GM19324 (cell line): ENCODE results near the gene MGAT5.
"Not testable (repeated sequence)": the region's sequence is repeated elsewhere in the genome, so short reads cannot be mapped to it uniquely, and the experiment has no call there.

Experiments used
- ATAC-seq: cut with Tn5 transposase; IDR thresholded peaks from one replicate; pipeline ENCODE4 v1.9.1; 2021; ENCODE audit warnings: mild to moderate bottlenecking, moderate library complexity; ENCODE audit not compliant: unreplicated experiment, low FRiP score

The MGAT5 gene

GRCh38 chr2:134457353-134457752 lies 203.5 kb downstream of the MGAT5 start:
- no peak for ATAC-seq

GRCh38 chr2:134457765-134458472 lies 204.0 kb downstream of the MGAT5 start:
- ATAC-seq: no peak

- ATAC-seq: no peak
Observed at GRCh38 chr2:134458473-134458853, 204.6 kb downstream of the MGAT5 start.

GRCh38 chr2:134458950-134459349 lies 205.1 kb downstream of the MGAT5 start:
- ATAC-seq: no peak

GRCh38 chr2:134459706-134460406 lies 206.0 kb downstream of the MGAT5 start:
- ATAC-seq: no peak

- peak; percentile 75 for ATAC-seq
Observed at GRCh38 chr2:134460583-134460998, 206.7 kb downstream of the MGAT5 start.

- ATAC-seq: no peak
Observed at GRCh38 chr2:134461511-134461910, 207.6 kb downstream of the MGAT5 start.

- ATAC-seq: no peak
Observed at GRCh38 chr2:134462275-134462674, 208.4 kb downstream of the MGAT5 start.

GRCh38 chr2:134462791-134463698 lies 209.2 kb downstream of the MGAT5 start:
- no peak for ATAC-seq

GRCh38 chr2:134463699-134464022 lies 209.8 kb downstream of the MGAT5 start:
- no peak for ATAC-seq

GRCh38 chr2:134465228-134466105 lies 211.6 kb downstream of the MGAT5 start:
- ATAC-seq: no peak

- no peak for ATAC-seq
Observed at GRCh38 chr2:134466141-134466540, 212.3 kb downstream of the MGAT5 start.

GRCh38 chr2:134468164-134468563 lies 214.3 kb downstream of the MGAT5 start:
- ATAC-seq: no peak

- ATAC-seq: no peak
Observed at GRCh38 chr2:134468776-134469175, 214.9 kb downstream of the MGAT5 start.

- ATAC-seq: no peak
Observed at GRCh38 chr2:134469516-134470115, 215.7 kb downstream of the MGAT5 start.

- no peak for ATAC-seq
Observed at GRCh38 chr2:134470561-134471168, 216.8 kb downstream of the MGAT5 start.

- ATAC-seq: not testable (repeated sequence)
Observed at GRCh38 chr2:134476982-134477381, 223.1 kb downstream of the MGAT5 start.

- no peak for ATAC-seq
Observed at GRCh38 chr2:134479696-134480330, 225.9 kb downstream of the MGAT5 start.

- no peak for ATAC-seq
Observed at GRCh38 chr2:134482131-134482723, 228.4 kb downstream of the MGAT5 start.
